ENCODE measurements around the gene VSTM2B.

The VSTM2B gene

GRCh38 chr19:29606420-29606747, 80.6 kb downstream of the VSTM2B start:
- TF ChIP-seq CTCF (conservative IDR thresholded peaks at IDR 0.05; ENCODE audit: low read length): no peak
- DNase-seq (ENCODE audit: low read depth): no peak
- peak overlapping the region; percentile 99 for H3K4me3 ChIP-seq (ENCODE audit: low read length)

GRCh38 chr19:29609636-29610035, 83.8 kb downstream of the VSTM2B start:
- H3K4me3 ChIP-seq (ENCODE audit: low read length): no peak overlapping the region
- TF ChIP-seq CTCF (conservative IDR thresholded peaks at IDR 0.05; ENCODE audit: low read length): no peak
- no peak for DNase-seq (ENCODE audit: low read depth)

GRCh38 chr19:29610213-29610573, 84.4 kb downstream of the VSTM2B start:
- TF ChIP-seq CTCF (conservative IDR thresholded peaks at IDR 0.05; ENCODE audit: low read length): no peak
- DNase-seq (ENCODE audit: low read depth): no peak
- H3K4me3 ChIP-seq (ENCODE audit: low read length): no peak overlapping the region

GRCh38 chr19:29610574-29611271, 84.9 kb downstream of the VSTM2B start:
- DNase-seq (ENCODE audit: low read depth): peak; percentile 83
- no peak overlapping the region for H3K4me3 ChIP-seq (ENCODE audit: low read length)
- peak; percentile 93 for TF ChIP-seq CTCF (conservative IDR thresholded peaks at IDR 0.05; ENCODE audit: low read length)

- TF ChIP-seq CTCF (conservative IDR thresholded peaks at IDR 0.05; ENCODE audit: low read length): no peak
- DNase-seq (ENCODE audit: low read depth): no peak
- no peak overlapping the region for H3K4me3 ChIP-seq (ENCODE audit: low read length)
Measured at GRCh38 chr19:29612121-29612520, 86.3 kb downstream of the VSTM2B start.

GRCh38 chr19:29612801-29613595, 87.2 kb downstream of the VSTM2B start:
- H3K4me3 ChIP-seq (ENCODE audit: low read length): no peak overlapping the region
- DNase-seq (ENCODE audit: low read depth): no peak
- TF ChIP-seq CTCF (conservative IDR thresholded peaks at IDR 0.05; ENCODE audit: low read length): no peak

- H3K4me3 ChIP-seq (ENCODE audit: low read length): no peak overlapping the region
- no peak for DNase-seq (ENCODE audit: low read depth)
- TF ChIP-seq CTCF (conservative IDR thresholded peaks at IDR 0.05; ENCODE audit: low read length): no peak
Measured at GRCh38 chr19:29614046-29614445, 88.3 kb downstream of the VSTM2B start.
